Measurements from ENCODE around the gene DAPP1. TPM values are rescaled to one million over a fixed set of nuclear protein-coding genes. Genes with fewer than 3 reads are reported as not detected.

DAPP1 gene
- total and polyA plus RNA-seq, 2 of the 4 experiments (the other 2 are of a cell fraction): not detected

DNA sequence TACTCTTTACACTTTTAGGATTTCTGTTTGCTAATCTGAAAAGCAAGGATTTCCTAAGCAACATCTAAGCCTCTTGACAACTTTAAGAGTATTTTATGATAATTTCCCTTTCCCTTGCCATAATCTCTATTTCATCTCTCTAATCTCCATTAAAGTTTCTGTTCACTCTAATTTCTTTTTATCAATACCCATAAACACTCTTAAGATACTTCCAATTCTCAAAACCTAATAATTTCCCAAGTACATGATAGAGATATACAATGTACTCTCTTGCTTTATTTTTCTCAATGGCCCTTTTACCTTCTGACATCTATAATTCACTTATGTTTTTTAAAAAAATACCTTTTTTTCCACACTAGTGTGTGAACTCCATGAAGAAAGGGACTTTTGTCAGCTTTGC is 26.8 kb downstream of the DAPP1 start:
- Histone ChIP-seq H3K14ac (replicated peaks; ENCODE audit: low read depth, low read length) (no peak overlapping the region), H3K4me3 (ENCODE audit: insufficient read depth, low read depth, low read length) (no peak overlapping the region), H2AK5ac (ENCODE audit: low read depth, low read length) (no peak overlapping the region), H4K20me1 (ENCODE audit: insufficient read depth, low read length) (no peaks in the 10 kb centered on the region), H3K27me3 (ENCODE audit: control insufficient read depth, insufficient read depth, low read length) (no peaks in the 10 kb centered on the region; the same call in 1 of the 2 replicates), H2BK120ac (ENCODE audit: low read depth, low read length) (no peak overlapping the region), H4K91ac (ENCODE audit: insufficient read depth, low read depth, low read length) (no peak overlapping the region), H4K8ac (ENCODE audit: low read depth in 2 of 2, low read length in 2 of 2) (no peak overlapping the region), H2BK15ac (ENCODE audit: low read depth, low read length) (no peak overlapping the region), H3K9ac (ENCODE audit: low read depth, low read length) (no peak overlapping the region), H4K5ac (ENCODE audit: low read depth, low read length) (no peak overlapping the region), H3K4me1 (ENCODE audit: control insufficient read depth, insufficient read depth, low read length) (no peaks in the 10 kb centered on the region), H3K36me3 (ENCODE audit: control insufficient read depth, insufficient read depth, low read length) (no peaks in the 10 kb centered on the region), H2BK5ac (ENCODE audit: low read depth, low read length, poor library complexity, severe bottlenecking) (no peak overlapping the region), H3K56ac (ENCODE audit: extremely low read depth, insufficient read depth, low read length) (no peak overlapping the region), H3K79me1 (ENCODE audit: low read depth in 1 of 2, low read length in 2 of 2) (no peaks in the 10 kb centered on the region), H3K23ac (ENCODE audit: low read depth, low read length) (no peak overlapping the region), H3K4me2 (ENCODE audit: low read depth, low read length) (no peak overlapping the region), H2BK20ac (ENCODE audit: low read depth, low read length) (no peak overlapping the region), H2AFZ (replicated peaks; ENCODE audit: low read length, poor library complexity) (no peak overlapping the region), H3K9me3 (ENCODE audit: control insufficient read depth, insufficient read depth, low read length) (no peaks in the 10 kb centered on the region), H2AK9ac (replicated peaks; ENCODE audit: low read depth, low read length, poor library complexity) (no peak overlapping the region), H3K18ac (ENCODE audit: low read depth, low read length) (no peak overlapping the region), H3K9me1 (ENCODE audit: insufficient read depth, low read length) (no peaks in the 10 kb centered on the region), H3K27ac (ENCODE audit: insufficient read depth, low read length) (no peak overlapping the region), H3K4ac (ENCODE audit: low read depth, low read length) (no peak overlapping the region)
- no TSS peak for BruUV-seq (replicated peaks)
- dilution Hi-C loops (cut with HindIII; ENCODE audit: low sequenced_read_pairs, unreplicated experiment) (no loop called here), intact Hi-C loops (cut with micrococcal nuclease) (no loop called here), in situ Hi-C loops (cut with MboI; ENCODE audit: low sequenced_read_pairs) (no loop called here)
- POLR2A ChIA-PET (ENCODE audit: unreplicated experiment): no interaction called here
- TF ChIP-seq BHLHE40 (IDR thresholded peaks at IDR 0.05; ENCODE audit: low read depth, low read length): no peak
- TF ChIP-seq RCOR1 (IDR thresholded peaks at IDR 0.05; ENCODE audit: insufficient replicate concordance, low read length): no peak
- no peak for TF ChIP-seq MXI1 (IDR thresholded peaks at IDR 0.05; ENCODE audit: borderline replicate concordance, low read depth, low read length)
- TF ChIP-seq RAD21 (IDR thresholded peaks at IDR 0.05; ENCODE audit: low read length): no peak
- TF ChIP-seq, protein P1, sequence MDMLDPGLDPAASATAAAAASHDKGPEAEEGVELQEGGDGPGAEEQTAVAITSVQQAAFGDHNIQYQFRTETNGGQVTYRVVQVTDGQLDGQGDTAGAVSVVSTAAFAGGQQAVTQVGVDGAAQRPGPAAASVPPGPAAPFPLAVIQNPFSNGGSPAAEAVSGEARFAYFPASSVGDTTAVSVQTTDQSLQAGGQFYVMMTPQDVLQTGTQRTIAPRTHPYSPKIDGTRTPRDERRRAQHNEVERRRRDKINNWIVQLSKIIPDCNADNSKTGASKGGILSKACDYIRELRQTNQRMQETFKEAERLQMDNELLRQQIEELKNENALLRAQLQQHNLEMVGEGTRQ (IDR thresholded peaks at IDR 0.05; ENCODE audit: low read depth, low read length): no peak
- no peak for TF ChIP-seq MAZ (IDR thresholded peaks at IDR 0.05; ENCODE audit: borderline replicate concordance, low read depth, low read length)
- no peak for TF ChIP-seq FOS (IDR thresholded peaks at IDR 0.05; ENCODE audit: low read depth, low read length)
- TF ChIP-seq RFX5 (IDR thresholded peaks at IDR 0.05; ENCODE audit: low read depth, low read length): no peak
- ATAC-seq (ENCODE audit: low read depth) (no peak), DNase-seq (no peak)
- CTCF ChIA-PET: no interaction called here
